Panc1 (cell line): Measurements from ENCODE around the gene ATG4B. TPM values are rescaled to one million over a fixed set of nuclear protein-coding genes. Genes with fewer than 3 reads are reported as not detected.

Experiments used
- total RNA-seq: library from RNA; stranded (reverse); gene quantifications from one replicate; pipeline ENCODE4 v1.2.1, GENCODE V29; 2021; ENCODE audit not compliant: unreplicated experiment

ATG4B gene
- total RNA-seq, 1 experiment from 2014 or later, result 84.2 TPM

Other genes with a start within 250 kb of the ATG4B start
- 195 TPM for gene STK25, start 129.1 kb upstream of the ATG4B start, total RNA-seq
- 39.1 TPM for gene BOK, start 78.9 kb upstream of the ATG4B start, total RNA-seq
- 77.9 TPM for gene THAP4, start 535 bp upstream of the ATG4B start, total RNA-seq
- gene DTYMK, start 49.1 kb downstream of the ATG4B start, total RNA-seq, result 122 TPM
- gene ING5, start 64.3 kb downstream of the ATG4B start, total RNA-seq, result 39.8 TPM
- 53.0 TPM for gene D2HGDH, start 96.9 kb downstream of the ATG4B start, total RNA-seq
- gene GAL3ST2, start 139.1 kb downstream of the ATG4B start, total RNA-seq, result 1.6 TPM
- 10.0 TPM for gene NEU4, start 171.5 kb downstream of the ATG4B start, total RNA-seq
- 0.15 TPM for gene PDCD1, start 221.2 kb downstream of the ATG4B start, total RNA-seq
- gene RTP5, start 232.0 kb downstream of the ATG4B start, total RNA-seq, result not detected